DMS53 treated with DMSO at 0.1 percent for 48 hours (cell line): ENCODE results near the gene CRCP.
"Not testable (repeated sequence)": the region's sequence is repeated elsewhere in the genome, so short reads cannot be mapped to it uniquely, and the experiment has no call there.

Experiments used
- DNase-seq: peaks from one replicate; lab custom pipeline; 2025; ENCODE audit not compliant: unreplicated experiment; lab: John Stamatoyannopoulos, UW

CRCP gene

GRCh38 chr7:66114743-66115649 lies at the start of gene CRCP:
TSS of gene CRCP (plus strand) at chr7:66114847. CDS start at chr7:66114963, 116 bp downstream.
- DNase-seq: peak; percentile 34

- no peak for DNase-seq
Observed at GRCh38 chr7:66069732-66070131, 44.9 kb upstream of the CRCP start.

- no peak for DNase-seq
Observed at GRCh38 chr7:66070222-66070621, 44.4 kb upstream of the CRCP start.

- DNase-seq: not testable (repeated sequence)
Observed at GRCh38 chr7:66072208-66072607, 42.4 kb upstream of the CRCP start.

- peak; percentile 96 for DNase-seq
Observed at GRCh38 chr7:66075590-66076461, 38.8 kb upstream of the CRCP start, which contains the start of gene ASL. TSS of gene ASL (plus strand) at chr7:66075819. CDS start at chr7:66076082, 263 bp downstream.

- DNase-seq: no peak
Observed at GRCh38 chr7:66076462-66077329, 38.0 kb upstream of the CRCP start.

GRCh38 chr7:66078067-66078466 lies 36.6 kb upstream of the CRCP start:
- no peak for DNase-seq

- DNase-seq: no peak
Observed at GRCh38 chr7:66082083-66082482, 32.6 kb upstream of the CRCP start.

GRCh38 chr7:66082886-66083415 lies 31.7 kb upstream of the CRCP start:
- DNase-seq: no peak

GRCh38 chr7:66083677-66084076 lies 31.0 kb upstream of the CRCP start:
- DNase-seq: no peak

GRCh38 chr7:66088861-66089838 lies 25.5 kb upstream of the CRCP start:
- DNase-seq: no peak

GRCh38 chr7:66092654-66093053 lies 22.0 kb upstream of the CRCP start:
- no peak for DNase-seq

GRCh38 chr7:66095010-66095409 lies 19.6 kb upstream of the CRCP start:
- no peak for DNase-seq

- no peak for DNase-seq
Observed at GRCh38 chr7:66099232-66099550, 15.5 kb upstream of the CRCP start.

GRCh38 chr7:66099551-66100407 lies 14.9 kb upstream of the CRCP start:
- peak; percentile 94 for DNase-seq

GRCh38 chr7:66100408-66101050 lies 14.1 kb upstream of the CRCP start:
- DNase-seq: peak; percentile 79

- DNase-seq: not testable (repeated sequence)
Observed at GRCh38 chr7:66102168-66102567, 12.5 kb upstream of the CRCP start.

- DNase-seq: not testable (repeated sequence)
Observed at GRCh38 chr7:66103994-66104393, 10.7 kb upstream of the CRCP start.
